RKO (cell line): Measurements from ENCODE around the gene RCAN2.

ENCODE experiments used
- DNase-seq: peaks from one replicate; pipeline ENCODE4 v3.0.0-alpha.2; 2016; ENCODE audit warnings: low spot score

Gene RCAN2

DNA sequence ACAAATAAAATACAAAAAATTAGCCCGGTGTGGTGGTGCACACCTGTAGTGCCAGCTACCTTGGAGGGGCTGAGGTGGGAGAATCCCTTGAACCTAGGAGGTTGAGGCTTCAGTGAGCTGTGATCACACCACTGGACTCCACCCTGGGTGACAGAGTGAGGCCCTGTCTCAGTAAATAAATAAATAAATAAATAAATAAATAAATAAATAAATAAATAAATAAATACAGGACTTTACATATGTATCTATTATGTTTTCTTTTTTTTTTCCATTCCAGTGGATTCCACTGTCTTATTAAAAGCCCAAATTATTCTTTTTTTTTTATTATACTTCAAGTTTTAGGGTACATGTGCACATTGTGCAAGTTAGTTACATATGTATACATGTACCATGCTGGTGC is 279.3 kb downstream of the RCAN2 start:
- DNase-seq, result no peak

DNA sequence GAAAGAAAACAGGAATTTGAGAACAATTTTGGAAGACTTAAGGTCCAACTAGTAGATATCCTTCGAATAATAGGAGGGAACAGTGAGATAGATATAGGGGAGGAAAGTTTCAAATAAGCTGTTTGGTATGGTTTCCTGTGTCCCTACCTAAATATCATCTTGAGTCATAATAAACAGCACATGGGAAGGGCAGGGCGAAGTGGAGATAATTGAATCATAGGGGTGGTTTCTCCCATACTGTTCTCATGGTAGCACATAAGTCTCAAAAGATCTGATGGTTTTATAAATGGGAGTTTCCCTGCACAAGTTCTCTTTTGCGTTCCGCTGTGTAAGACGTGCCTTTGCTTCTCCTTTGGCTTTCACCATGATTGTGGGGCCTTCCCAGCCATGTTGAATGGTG is 281.0 kb downstream of the RCAN2 start:
- no peak for DNase-seq

DNA sequence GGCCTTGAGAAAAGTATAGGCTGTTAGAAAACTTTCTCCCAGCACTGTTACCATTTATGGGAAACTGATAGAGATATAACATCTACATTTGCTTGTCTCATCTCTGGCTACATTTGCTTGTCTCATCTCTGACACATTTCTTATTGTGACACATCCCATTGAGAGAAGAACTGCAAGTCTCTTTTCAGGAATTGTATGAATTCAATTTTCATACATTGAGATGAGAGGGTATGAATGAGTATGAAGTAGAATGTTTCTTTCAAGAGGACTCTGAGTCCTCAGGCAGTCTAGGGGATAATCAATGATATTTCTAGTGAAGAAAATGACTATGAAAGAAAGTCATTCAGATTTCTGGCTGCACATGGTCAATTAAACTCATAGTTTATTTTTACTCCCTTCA is 282.9 kb downstream of the RCAN2 start:
- no peak for DNase-seq

DNA sequence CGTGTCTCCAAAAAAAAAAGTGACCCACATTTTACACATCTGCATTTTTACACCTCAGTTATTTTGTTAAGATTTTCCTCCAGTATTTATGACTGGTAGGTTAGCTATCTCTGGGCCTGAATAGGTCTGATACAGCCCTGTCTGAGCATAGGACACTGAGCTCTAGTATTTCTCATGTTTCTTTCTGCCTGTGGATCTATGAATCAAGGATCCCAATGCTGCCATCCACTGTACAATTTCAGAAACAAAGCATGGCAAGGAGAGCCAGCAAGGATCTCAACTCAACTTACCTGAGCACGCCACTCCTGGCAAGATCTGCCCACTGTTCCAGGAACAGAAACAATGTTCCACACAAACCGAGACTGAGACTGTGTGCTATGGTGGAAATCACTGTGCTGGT is 284.1 kb downstream of the RCAN2 start:
- no peak for DNase-seq

DNA sequence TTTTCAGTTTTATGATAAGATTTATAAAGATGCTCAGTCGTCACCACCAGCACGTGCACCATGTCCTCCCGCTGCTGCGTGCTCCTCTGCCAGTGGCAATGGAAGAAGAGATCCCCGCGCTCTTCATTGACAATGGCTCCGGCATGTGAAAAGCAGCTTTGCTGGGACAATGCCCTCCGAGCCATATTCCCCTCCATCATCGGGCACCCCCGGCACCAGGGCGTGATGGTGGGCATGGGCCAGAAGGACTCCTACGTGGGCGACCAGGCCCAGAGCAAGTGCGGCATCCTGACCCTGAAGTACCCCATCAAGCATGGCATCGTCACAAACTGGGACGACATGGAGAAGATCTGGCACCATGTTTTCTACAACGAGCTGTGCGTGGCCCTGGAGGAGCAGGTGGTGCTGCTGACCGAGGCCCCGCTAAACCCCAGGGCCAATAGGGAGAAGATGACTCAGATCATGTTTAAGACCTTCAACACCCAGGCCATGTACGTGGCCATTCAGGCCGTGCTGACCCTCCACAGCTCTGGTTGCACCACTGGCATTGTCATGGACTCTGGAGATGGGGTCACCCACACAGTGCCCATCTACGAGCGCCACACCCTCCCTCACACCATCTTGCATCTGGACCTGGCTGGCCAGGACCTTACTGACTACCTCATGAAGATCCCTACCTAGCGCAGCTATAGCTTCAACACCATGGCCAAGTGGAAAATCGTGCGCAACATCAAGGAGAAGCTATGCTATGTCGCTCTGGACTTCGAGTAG is 286.2 kb downstream of the RCAN2 start:
- DNase-seq, result no peak

DNA sequence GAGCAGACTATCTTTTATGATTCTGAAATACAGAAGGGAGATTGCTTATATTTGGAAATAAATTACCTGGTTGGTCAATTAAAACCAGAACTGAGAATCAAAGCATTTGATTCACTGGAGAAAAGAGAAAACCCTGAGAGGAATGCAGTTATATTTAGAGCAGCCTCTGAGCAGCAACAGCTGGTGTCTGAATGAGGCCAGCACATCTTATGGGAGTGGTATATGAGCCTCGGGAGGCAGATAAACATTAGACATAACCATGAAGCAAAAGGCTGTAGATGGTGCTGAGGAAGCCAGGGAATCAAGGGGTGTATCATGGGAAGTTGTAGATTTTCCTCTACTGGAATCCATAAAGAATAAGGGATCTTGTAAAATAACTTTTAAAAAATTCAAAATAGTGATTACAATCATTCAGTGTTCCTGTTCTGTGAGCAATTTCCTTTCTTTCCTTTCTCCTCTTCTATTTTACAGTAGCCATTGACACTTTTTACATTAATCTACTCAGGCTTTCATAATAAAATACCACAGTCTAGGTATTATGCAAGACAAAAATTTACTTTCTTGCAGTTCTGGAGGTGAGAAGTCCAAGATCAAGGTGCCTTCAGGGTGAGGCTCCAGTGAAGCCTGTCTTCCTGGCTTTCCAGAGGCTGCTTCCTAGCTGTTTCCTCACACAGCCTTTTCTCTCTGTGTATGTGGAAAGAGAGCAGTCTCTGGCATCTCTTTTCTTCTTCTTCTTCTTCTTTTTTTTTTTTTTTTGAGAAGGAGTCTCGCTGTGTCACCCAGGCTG is 287.7 kb downstream of the RCAN2 start:
- no peak for DNase-seq

DNA sequence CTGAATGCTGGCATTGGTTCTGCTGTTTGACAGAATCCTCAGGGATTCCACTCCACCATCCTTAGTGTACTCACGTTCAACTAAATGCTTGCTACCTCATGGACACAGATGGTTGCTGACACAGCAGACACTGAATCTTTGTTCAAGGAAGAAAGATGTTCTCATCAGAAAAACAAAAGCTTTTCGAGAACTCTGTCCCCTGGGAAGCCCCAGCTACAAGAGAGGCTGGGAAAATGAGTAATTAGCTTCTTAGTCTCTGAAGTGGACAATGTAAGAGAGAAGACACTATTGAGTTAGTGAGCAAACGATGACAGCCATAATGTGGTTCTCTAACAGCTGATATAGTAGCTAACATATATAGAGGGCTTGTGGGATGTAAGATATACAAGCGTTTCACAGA is 289.5 kb downstream of the RCAN2 start:
- no peak for DNase-seq

DNA sequence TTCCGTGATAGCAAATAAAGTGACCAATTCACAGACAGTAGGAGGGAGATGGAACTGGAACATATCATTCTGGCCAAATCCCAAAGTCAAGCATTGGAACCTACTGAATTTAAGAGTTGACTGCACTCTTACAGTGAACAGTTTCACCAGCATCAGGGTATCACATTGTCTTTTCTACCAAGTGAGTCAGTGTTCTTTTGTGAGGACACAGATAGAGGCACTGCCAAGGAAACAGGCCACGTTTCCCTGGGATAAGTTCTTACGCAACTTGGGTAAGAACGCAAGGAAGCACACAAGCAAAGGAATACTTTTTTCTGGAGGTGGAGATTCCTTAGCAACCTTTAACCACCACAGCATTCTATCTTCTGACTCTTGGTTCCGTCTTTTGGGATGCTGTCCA is 291.9 kb downstream of the RCAN2 start:
- no peak for DNase-seq

DNA sequence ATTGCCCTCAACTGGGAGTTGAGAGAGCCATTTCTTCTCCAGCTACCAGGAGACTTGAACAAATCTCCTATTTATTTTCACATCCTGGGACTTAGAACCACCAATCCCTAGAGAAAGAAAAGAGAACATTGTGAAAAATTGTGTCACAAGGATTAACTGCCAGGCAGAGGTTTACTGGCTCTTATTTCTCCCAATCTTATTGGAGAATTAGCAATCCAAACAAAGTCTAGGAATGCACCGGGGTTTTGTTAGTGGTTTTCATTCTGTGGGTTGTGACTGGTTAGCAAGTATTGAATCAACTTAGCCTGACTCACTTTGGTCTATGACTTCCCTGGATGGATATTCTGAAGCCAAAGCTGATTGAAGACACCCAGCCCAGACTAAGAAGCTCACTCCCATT is 299.3 kb downstream of the RCAN2 start:
- DNase-seq, result peak; percentile 22

DNA sequence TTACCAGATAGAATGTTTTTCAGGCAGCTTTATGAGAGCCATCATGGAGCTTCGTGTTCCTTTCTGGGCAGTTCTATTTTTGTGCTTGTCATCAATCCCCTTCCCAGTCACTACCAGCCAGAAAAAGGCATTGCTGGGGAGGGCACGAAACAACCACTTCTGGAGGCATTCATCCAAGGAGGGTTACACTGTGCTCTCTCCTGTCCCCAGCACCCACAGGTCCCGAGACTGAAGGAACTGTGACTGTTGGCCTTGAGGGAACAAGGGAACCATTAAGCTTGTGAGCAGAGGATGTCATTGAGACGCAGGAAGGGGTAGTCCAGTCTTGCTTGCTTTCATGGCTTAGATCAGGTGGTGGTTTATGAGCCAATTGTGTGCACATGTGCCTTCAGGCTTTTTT is 300.4 kb downstream of the RCAN2 start:
- no peak for DNase-seq

DNA sequence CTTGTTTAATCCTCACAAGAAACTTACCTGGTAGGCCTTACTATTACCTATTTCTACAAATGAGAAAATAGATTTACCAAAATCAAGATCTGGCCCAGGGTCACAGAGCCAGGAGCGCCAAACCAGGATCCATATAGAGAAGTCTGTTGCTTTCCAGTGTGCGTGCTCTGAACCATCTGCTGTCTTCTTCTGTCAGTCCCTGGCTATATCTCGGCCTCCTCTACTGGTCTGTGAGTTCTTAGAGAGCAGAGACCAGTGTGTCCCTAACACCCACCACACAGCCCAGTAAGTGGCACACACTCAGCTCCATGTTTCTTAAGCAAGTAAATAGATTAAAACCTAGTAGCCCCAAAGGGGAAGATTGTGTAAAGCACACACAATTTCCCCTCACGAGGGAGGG is 301.5 kb downstream of the RCAN2 start:
- DNase-seq, result no peak

DNA sequence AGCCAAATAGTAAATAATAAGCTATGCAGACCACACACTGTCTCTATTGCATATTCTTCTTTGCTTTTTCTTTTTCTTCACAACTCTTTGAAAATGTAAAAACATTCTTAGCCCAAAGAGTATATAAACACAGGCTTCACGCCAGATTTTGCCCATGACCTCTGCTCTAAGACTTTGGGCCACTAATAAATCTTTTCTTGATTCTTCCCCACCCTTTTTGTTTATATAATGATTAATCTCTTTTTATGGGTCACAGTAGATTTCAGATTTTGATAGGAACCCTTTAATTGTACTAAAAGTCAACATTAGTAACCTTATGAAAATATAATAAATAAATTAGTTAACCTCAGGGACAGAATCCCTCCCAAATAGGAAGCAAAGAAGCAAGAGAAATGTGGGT is 304.7 kb downstream of the RCAN2 start:
- no peak for DNase-seq

DNA sequence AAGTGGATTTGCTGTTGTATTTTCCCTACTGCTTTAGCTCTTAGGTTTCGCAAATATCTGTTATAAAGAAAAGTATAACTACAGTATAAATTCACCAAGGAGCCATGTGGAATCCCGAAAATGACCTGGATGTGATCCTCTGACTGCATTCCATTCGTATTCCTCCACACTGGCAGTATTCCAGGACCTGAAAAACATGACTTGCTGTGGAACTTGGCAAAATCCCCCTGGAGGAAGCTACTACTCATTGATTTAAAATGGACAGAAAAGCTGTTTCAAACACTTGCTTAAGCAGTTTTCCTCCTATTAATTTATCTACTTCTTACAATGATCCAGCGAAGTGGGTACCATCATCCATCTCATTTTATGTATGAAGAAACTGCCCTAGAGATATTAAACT is 307.1 kb downstream of the RCAN2 start:
- DNase-seq, result peak; percentile 62

DNA sequence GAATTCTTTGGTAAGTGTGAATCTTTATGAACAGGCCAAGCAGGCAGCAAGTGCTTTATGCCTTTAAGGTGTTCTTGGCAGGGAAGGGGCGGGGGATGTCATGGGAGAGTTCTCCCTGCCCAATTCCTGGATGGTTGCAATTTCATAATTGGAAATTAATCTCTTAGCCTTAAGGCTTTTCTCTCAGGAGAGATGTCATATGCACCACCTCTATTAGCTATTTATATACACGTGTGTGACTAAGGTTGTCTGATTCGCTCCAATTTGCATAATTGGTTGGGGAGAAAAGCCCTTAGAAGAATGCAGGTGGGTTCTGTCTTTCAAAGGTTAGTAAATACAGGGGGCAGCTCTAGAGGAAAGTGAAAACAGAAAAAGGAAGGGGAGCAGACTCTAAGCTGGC is 315.3 kb downstream of the RCAN2 start:
- DNase-seq, result no peak

DNA sequence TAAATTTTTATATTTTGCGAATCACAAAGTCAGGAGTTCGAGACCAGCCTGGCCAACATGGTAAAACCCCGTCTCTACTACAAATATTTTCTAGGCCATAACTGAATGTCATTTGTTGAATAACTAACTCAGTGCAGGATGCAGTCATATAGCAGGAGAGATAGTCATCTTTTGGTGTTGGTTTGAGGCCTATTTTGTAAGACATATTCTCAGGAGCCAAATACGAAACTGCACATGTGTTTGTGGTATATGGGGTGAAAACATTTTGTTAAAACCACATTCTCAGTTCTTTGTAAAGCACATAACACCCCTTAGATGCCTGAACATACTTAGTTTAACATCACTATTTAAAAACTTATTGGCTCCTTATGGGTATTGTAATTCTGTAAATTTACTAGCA is 315.8 kb downstream of the RCAN2 start:
- no peak for DNase-seq

DNA sequence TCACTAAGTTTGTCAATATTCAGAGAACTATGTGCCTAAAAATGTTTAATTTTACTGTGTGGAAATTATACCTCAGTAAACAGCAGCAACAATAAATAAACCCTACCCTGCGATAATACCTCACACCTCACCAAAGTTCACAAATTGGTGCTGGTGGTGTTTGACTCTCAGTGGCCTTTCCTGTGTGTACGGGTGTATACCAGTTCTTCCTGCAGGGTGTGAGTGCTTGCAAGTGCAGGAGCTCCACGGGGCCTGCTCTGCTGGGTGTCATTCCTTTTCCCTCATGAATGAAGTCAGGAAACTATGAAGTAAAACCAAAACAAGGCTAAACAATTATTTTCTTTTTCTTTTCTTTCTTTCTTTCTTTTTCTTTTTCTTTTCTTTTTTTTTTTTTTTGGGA is 316.3 kb downstream of the RCAN2 start:
- no peak for DNase-seq

DNA sequence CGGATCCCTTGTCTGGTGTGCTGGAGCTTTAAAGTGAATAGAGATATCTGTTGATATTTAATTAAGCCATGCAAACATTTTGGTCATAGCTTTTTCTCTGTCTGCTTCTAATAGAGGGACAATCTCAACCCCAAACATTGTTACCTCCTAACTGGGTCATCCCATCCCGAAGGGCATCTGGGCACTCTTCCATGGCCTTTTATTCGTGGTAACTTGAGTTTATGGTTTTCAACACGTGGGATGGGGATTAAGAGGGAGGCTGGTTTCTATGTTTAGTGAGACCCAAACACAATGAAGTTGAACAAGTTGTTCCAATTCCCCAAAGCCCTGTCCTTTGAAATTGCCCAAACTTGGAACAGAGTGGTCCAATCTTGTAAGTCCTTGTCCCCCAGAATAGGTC is 319.1 kb downstream of the RCAN2 start:
- no peak for DNase-seq
